HepG2 (cell line): ENCODE measurements around the gene NPPC. TPM values are rescaled to one million over a fixed set of nuclear protein-coding genes. Genes with fewer than 3 reads are reported as not detected.
"Not testable (repeated sequence)": the region's sequence is repeated elsewhere in the genome, so short reads cannot be mapped to it uniquely, and the experiment has no call there.

ENCODE experiments used
- ATAC-seq: fragments of 200-7000 bp; cut with Tn5 transposase; 3 replicates; pipeline ENCODE4 v1.9.1; 2020; ENCODE audit warnings: mild to moderate bottlenecking, moderate library complexity
- BruUV-seq: library from RNA; stranded (reverse); fragments of 400-500 nt; replicated peaks from 2 replicates; lab custom pipeline; 2021; lab: Mats Ljungman, UMichigan
- CTCF ChIA-PET: fragments of 300-600 bp; formaldehyde crosslinking; extraction: SDS; loops from one replicate; lab custom pipeline; 2021; ENCODE audit warnings: low total read pairs, inconsistent platforms, low intra/inter-chr PET ratio; lab: Yijun Ruan, JAX
- POLR2A ChIA-PET: fragments of 350-600 bp; sonication (Branson Sonifier 250); formaldehyde crosslinking; loops from one replicate; lab custom pipeline; 2020; ENCODE audit warnings: antibody characterized with exemption, inconsistent platforms; lab: Yijun Ruan, JAX
- DNase-seq: peaks from one replicate; pipeline ENCODE4 v3.0.0-alpha.2; 2015; ENCODE audit warnings: low spot score
- FAIRE-seq: peaks from 3 replicates; lab custom pipeline; 2011; peaks lifted over from hg19 to GRCh38; lab: Jason Lieb, UNC
- H2AFZ ChIP-seq: one replicate; pipeline ENCODE4 v1.6.1; 2011; ENCODE audit warnings: low read length, inconsistent platforms
- H3K27ac ChIP-seq: fragments of 300-600 bp; 3 replicates; pipeline ENCODE4 v1.8.0; 2011; ENCODE audit warnings: mixed run types, mild to moderate bottlenecking, mixed read lengths, low read length, inconsistent platforms; ENCODE audit not compliant: insufficient read depth; ENCODE audit errors: extremely low read length
- H3K27me3 ChIP-seq, 2 experiments: fragments of 200-600 bp in 1 of 2; 2 replicates in 1 of 2; 3 replicates in 1 of 2; pipeline versions ENCODE4 v1.6.0 to v1.8.0; 2011; ENCODE audit warnings: low read length in 2 of 2, mild to moderate bottlenecking in 2 of 2, moderate library complexity in 2 of 2, inconsistent platforms in 1 of 2; ENCODE audit not compliant: insufficient read depth in 2 of 2, control insufficient read depth in 1 of 2
- H3K36me3 ChIP-seq, 2 experiments: fragments of 200-600 bp in 1 of 2; replicated peaks in 1 of 2; 2 replicates in 1 of 2; 3 replicates in 1 of 2; pipeline versions ENCODE4 v1.5.1 to v1.8.0; 2011; ENCODE audit warnings: low read length in 2 of 2, inconsistent platforms in 1 of 2; ENCODE audit not compliant: insufficient read depth in 2 of 2, control insufficient read depth in 1 of 2
- H3K4me1 ChIP-seq: 2 replicates; pipeline ENCODE4 v1.5.1; 2012; ENCODE audit warnings: low read length, inconsistent platforms; ENCODE audit not compliant: insufficient read depth
- H3K4me2 ChIP-seq: 2 replicates; pipeline ENCODE4 v1.6.0; 2011; ENCODE audit warnings: low read depth, low read length, inconsistent platforms
- H3K4me3 ChIP-seq, 3 experiments: fragments of 200-600 bp in 1 of 3; sonication (generic), shearing (Covaris generic) in 1 of 3; replicated peaks in 1 of 3; 2 replicates each; pipeline ENCODE4 v1.5.1; 2011 to 2016; ENCODE audit warnings: low read length in 3 of 3, inconsistent platforms in 2 of 3, low read depth in 2 of 3, mild to moderate bottlenecking in 2 of 3, control low read depth in 1 of 3, mixed read lengths in 1 of 3; ENCODE audit not compliant: insufficient read depth in 1 of 3
- H3K79me2 ChIP-seq: one replicate; pipeline ENCODE4 v1.6.1; 2011; ENCODE audit warnings: low read length, inconsistent platforms; ENCODE audit not compliant: insufficient read depth
- H3K9ac ChIP-seq: 2 replicates; pipeline ENCODE4 v1.6.0; 2011; ENCODE audit warnings: mild to moderate bottlenecking, low read depth, low read length, inconsistent platforms; ENCODE audit not compliant: insufficient read depth
- H3K9me3 ChIP-seq: 2 replicates; pipeline ENCODE4 v1.5.1; 2012; ENCODE audit warnings: mild to moderate bottlenecking, low read length
- H4K20me1 ChIP-seq: 2 replicates; pipeline ENCODE4 v1.6.0; 2011; ENCODE audit warnings: inconsistent platforms, mild to moderate bottlenecking, low read length, moderate library complexity; ENCODE audit not compliant: insufficient read depth
- NR2F6 ChIP-seq, 2 experiments: IDR thresholded peaks; 2 replicates each; pipeline ENCODE4 v1.6.1; 2016; ENCODE audit warnings: antibody characterized with exemption in 1 of 2, mild to moderate bottlenecking in 1 of 2
- ZNF619 ChIP-seq: sonication (generic); formaldehyde crosslinking; IDR thresholded peaks from 2 replicates; pipeline ENCODE4 v1.4.0; 2020; ENCODE audit warnings: mild to moderate bottlenecking, missing genetic modification reagents
- WGBS: methylation state at CpG from one replicate; pipeline ENCODE4 v1.1.6; 2017; ENCODE audit warnings: low lambda C conversion rate; 5-methylcytosine and 5-hydroxymethylcytosine counted together
- in situ Hi-C: cut with HindIII; loops from 2 replicates; pipeline ENCODE4 v1.10.0; 2017; ENCODE audit warnings: low pct_unique_long_range_greater_than_20kb; ENCODE audit not compliant: extremely low pct_ligation_motif_present
- intact Hi-C: fragments of 100-400 bp; cut with micrococcal nuclease; formaldehyde crosslinking; loops from one replicate; pipeline ENCODE4 v1.10.0; 2022; ENCODE audit not compliant: unreplicated experiment
- polyA plus RNA-seq, 8 experiments: library from polyadenylated mRNA; depleted of rRNA in 3 of 8; stranded (reverse) in 7 of 8; unstranded in 1 of 8; fragments of >200 nt; fragmentation: Illumina TruSeq in 4 of 8; extraction: Trizol in 4 of 8; gene quantifications; 2 replicates each; pipeline versions ENCODE4 v1.2.1 to v1.2.3, GENCODE V29; 2011 to 2016; ENCODE audit warnings: low read depth in 4 of 8, missing spikeins in 1 of 8, mixed read lengths in 1 of 8; ENCODE audit not compliant: insufficient read depth in 1 of 8
- total RNA-seq, 5 experiments: library from RNA; depleted of rRNA; stranded (reverse); fragments of >200 nt; fragmentation: Illumina TruSeq; extraction: Trizol; gene quantifications; 2 replicates each; pipeline ENCODE4 v1.2.3, GENCODE V29; 2016; ENCODE audit warnings: low read depth in 1 of 5
- TF ChIP-seq, protein P1 (sequence below): sonication (generic); formaldehyde crosslinking; IDR thresholded peaks from 2 replicates; pipeline ENCODE4 v1.4.0; 2020; ENCODE audit warnings: low read depth, missing genetic modification reagents
- TF ChIP-seq, protein P2 (sequence below): sonication (generic); formaldehyde crosslinking; IDR thresholded peaks from one replicate; pipeline ENCODE4 v1.5.1; 2020; ENCODE audit warnings: mild to moderate bottlenecking, missing genetic modification reagents; ENCODE audit errors: not compliant biosample characterization

NPPC gene
- total and polyA plus RNA-seq, 2 of the 13 experiments (the other 11 are each of a cell fraction or from before 2014, with no cell fraction given): 0.11 TPM; not detected in 1

DNA sequence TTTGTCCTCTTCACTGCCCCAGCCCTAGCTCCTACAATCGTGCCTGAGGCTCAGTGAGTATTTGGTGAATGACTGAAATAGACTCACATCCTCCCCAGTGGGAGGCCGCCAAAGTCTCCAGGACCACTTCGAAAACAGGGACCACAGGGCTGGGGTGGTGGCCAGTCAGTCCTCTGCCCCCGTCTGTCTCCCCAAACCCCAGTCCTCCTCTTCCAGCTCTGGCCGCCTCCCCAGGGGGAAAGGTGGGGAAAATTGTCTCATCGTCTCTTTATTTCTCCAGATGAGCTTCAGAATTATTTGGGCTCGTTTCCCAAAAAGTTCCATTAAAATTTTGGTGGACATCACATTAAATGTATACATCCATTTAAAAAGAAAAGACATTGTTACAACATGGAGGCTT, 43.5 kb downstream of the NPPC start (continued):
- TF ChIP-seq, protein P1, sequence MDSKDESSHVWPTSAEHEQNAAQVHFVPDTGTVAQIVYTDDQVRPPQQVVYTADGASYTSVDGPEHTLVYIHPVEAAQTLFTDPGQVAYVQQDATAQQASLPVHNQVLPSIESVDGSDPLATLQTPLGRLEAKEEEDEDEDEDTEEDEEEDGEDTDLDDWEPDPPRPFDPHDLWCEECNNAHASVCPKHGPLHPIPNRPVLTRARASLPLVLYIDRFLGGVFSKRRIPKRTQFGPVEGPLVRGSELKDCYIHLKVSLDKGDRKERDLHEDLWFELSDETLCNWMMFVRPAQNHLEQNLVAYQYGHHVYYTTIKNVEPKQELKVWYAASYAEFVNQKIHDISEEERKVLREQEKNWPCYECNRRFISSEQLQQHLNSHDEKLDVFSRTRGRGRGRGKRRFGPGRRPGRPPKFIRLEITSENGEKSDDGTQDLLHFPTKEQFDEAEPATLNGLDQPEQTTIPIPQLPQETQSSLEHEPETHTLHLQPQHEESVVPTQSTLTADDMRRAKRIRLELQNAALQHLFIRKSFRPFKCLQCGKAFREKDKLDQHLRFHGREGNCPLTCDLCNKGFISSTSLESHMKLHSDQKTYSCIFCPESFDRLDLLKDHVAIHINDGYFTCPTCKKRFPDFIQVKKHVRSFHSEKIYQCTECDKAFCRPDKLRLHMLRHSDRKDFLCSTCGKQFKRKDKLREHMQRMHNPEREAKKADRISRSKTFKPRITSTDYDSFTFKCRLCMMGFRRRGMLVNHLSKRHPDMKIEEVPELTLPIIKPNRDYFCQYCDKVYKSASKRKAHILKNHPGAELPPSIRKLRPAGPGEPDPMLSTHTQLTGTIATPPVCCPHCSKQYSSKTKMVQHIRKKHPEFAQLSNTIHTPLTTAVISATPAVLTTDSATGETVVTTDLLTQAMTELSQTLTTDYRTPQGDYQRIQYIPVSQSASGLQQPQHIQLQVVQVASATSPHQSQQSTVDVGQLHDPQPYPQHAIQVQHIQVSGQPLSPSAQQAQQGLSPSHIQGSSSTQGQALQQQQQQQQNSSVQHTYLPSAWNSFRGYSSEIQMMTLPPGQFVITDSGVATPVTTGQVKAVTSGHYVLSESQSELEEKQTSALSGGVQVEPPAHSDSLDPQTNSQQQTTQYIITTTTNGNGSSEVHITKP: no peak
- TF ChIP-seq NR2F6 (IDR thresholded peaks at IDR 0.05): no peak
- TF ChIP-seq NR2F6 (CRISPR knock-in tag; IDR thresholded peaks at IDR 0.05): no peak

DNA sequence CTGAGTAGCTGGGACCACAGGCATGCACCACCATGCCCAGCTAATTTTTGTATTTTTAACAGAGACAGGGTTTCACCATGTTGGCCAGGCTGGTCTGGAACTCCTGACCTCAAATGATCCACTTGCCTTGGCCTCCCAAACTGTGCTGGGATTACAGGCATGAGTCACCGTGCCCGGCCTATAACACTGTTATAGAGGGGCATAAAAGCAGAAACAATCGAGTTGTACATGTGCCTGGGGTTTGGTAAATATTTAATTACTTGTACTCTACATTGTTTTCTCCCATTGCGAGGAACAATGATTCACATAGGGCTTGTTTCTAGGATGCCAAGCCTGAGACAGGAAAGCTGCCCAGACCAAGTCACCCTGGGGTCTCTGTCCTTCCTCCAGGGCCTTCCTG, 45.8 kb downstream of the NPPC start:
- H3K4me2 ChIP-seq, CTCF ChIA-PET, intact Hi-C loops, ATAC-seq, H2AFZ ChIP-seq, in situ Hi-C loops, BruUV-seq, POLR2A ChIA-PET, H3K27ac ChIP-seq, DNase-seq, H4K20me1 ChIP-seq, H3K79me2 ChIP-seq, FAIRE-seq, H3K9ac ChIP-seq, H3K9me3 ChIP-seq, H3K4me3 ChIP-seq, H3K36me3 ChIP-seq: not testable (repeated sequence)
- Histone ChIP-seq H3K4me1 (peaks cover 18% of the 10 kb centered on the region), H3K27me3 (peaks cover 4 to 41% of the 10 kb centered on the region in 2 experiments)
- 24% methylated on average over 4 of the region's 4 CpGs for WGBS

DNA sequence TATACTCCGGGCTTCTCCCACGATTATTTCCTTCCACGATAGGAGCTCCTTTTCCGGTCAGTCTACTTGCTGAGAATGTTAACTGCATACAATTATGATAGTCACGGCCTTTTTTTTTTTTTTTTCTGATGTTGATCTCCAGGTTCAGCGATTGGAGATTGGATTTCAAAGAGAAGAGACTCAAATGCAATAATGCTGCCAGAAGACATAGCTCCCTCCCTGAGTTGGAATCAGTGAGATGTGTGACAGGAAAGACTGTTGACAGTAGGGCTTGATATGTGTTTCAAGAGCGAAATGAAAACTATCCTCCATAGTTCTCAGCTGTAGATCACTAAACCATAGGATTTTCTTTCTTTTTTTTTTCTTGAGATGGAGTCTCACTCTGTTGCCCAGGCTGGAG, 47.0 kb downstream of the NPPC start:
- TF ChIP-seq ZNF619 (CRISPR knock-in tag): no peak
- TF ChIP-seq, protein P2, sequence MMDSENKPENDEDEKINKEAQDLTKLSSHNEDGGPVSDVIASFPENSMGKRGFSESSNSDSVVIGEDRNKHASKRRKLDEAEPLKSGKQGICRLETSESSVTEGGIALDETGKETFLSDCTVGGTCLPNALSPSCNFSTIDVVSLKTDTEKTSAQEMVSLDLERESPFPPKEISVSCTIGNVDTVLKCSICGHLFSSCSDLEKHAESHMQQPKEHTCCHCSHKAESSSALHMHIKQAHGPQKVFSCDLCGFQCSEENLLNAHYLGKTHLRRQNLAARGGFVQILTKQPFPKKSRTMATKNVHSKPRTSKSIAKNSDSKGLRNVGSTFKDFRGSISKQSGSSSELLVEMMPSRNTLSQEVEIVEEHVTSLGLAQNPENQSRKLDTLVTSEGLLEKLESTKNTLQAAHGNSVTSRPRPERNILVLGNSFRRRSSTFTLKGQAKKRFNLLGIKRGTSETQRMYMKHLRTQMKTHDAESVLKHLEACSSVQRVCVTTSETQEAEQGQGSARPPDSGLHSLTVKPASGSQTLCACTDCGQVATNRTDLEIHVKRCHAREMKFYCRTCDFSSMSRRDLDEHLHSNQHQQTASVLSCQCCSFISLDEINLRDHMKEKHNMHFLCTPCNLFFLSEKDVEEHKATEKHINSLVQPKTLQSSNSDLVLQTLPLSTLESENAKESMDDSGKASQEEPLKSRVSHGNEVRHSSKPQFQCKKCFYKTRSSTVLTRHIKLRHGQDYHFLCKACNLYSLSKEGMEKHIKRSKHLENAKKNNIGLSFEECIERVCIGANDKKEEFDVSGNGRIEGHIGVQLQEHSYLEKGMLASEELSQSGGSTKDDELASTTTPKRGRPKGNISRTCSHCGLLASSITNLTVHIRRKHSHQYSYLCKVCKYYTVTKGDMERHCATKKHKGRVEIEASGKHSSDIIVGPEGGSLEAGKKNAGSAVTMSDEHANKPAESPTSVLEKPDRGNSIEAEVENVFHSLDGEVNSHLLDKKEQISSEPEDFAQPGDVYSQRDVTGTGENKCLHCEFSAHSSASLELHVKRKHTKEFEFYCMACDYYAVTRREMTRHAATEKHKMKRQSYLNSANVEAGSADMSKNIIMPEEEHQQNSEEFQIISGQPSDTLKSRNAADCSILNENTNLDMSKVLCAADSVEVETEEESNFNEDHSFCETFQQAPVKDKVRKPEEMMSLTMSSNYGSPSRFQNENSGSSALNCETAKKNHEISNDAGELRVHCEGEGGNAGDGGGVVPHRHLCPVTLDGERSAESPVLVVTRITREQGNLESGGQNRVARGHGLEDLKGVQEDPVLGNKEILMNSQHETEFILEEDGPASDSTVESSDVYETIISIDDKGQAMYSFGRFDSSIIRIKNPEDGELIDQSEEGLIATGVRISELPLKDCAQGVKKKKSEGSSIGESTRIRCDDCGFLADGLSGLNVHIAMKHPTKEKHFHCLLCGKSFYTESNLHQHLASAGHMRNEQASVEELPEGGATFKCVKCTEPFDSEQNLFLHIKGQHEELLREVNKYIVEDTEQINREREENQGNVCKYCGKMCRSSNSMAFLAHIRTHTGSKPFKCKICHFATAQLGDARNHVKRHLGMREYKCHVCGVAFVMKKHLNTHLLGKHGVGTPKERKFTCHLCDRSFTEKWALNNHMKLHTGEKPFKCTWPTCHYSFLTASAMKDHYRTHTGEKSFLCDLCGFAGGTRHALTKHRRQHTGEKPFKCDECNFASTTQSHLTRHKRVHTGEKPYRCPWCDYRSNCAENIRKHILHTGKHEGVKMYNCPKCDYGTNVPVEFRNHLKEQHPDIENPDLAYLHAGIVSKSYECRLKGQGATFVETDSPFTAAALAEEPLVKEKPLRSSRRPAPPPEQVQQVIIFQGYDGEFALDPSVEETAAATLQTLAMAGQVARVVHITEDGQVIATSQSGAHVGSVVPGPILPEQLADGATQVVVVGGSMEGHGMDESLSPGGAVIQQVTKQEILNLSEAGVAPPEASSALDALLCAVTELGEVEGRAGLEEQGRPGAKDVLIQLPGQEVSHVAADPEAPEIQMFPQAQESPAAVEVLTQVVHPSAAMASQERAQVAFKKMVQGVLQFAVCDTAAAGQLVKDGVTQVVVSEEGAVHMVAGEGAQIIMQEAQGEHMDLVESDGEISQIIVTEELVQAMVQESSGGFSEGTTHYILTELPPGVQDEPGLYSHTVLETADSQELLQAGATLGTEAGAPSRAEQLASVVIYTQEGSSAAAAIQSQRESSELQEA (CRISPR knock-in tag): no peak
- POLR2A ChIA-PET: no interaction called here
- DNase-seq: no peak
- 59% methylated on average over 7 of the region's 7 CpGs for WGBS
- no peak overlapping the region for H3K4me3 ChIP-seq
- BruUV-seq: no TSS peak
- H3K27me3 ChIP-seq: peaks cover 4 to 32% of the 10 kb centered on the region in 2 experiments
- H3K36me3 ChIP-seq: no peaks in the 10 kb centered on the region
- intact Hi-C loops (no loop called here), in situ Hi-C loops (no loop called here)
- no peaks in the 10 kb centered on the region for H3K9me3 ChIP-seq
- no peak overlapping the region for H3K27ac ChIP-seq
- no peak overlapping the region for H3K9ac ChIP-seq
- no peaks in the 10 kb centered on the region for H3K79me2 ChIP-seq
- no peak for ATAC-seq
- H2AFZ ChIP-seq: no peak overlapping the region
- peaks cover 18% of the 10 kb centered on the region for H3K4me1 ChIP-seq
- CTCF ChIA-PET: no interaction called here
- H3K4me2 ChIP-seq: no peak overlapping the region
- H4K20me1 ChIP-seq: no peaks in the 10 kb centered on the region
- no peak for FAIRE-seq
